H7 (cell line): ENCODE measurements around the gene CRLF3. TPM values are rescaled to one million over a fixed set of nuclear protein-coding genes. Genes with fewer than 3 reads are reported as not detected.
"Not testable (repeated sequence)": the region's sequence is repeated elsewhere in the genome, so short reads cannot be mapped to it uniquely, and the experiment has no call there.

Source experiments
- DNase-seq: peaks from one replicate; pipeline ENCODE4 v3.0.0; 2012
- H3K27me3 ChIP-seq: 2 replicates; pipeline ENCODE4 v1.6.0; 2011; ENCODE audit warnings: mild to moderate bottlenecking, low read length; ENCODE audit not compliant: control insufficient read depth, insufficient read depth
- H3K36me3 ChIP-seq: replicated peaks from 2 replicates; pipeline ENCODE4 v1.5.1; 2011; ENCODE audit warnings: low read length; ENCODE audit not compliant: control insufficient read depth, insufficient read depth
- H3K4me3 ChIP-seq: 2 replicates; pipeline ENCODE4 v1.5.1; 2011; ENCODE audit warnings: low read depth, mild to moderate bottlenecking, control low read depth, low read length, moderate library complexity; ENCODE audit not compliant: insufficient read depth
- total RNA-seq: library from RNA; depleted of rRNA; stranded (reverse); fragments of >200 nt; shearing (Covaris generic); gene quantifications from 2 replicates; pipeline ENCODE4 v1.2.3, GENCODE V29; 2014

CRLF3 gene
- total RNA-seq, 1 experiment from 2014 or later, result 18.4 TPM

DNA sequence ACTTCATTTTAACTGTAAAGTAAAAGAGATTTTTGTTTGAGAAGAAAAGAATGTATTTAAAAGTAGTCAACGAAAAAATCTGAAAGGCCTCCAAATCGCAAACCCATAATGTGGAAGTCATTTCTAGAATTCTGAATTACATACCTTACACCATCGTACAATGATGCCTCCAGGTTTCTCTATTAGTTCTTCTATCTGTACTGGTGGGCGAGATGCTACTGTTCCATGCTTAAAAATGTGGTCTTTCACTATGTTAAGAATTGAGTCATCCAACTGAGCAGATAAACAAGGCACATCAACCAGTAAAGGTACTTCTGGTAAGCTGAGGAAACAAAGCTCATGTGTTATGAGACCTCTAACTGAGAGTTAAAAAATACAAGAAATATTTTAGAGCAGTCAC, 28.5 kb downstream of the CRLF3 start:
- no peaks in the 10 kb centered on the region for H3K27me3 ChIP-seq
- H3K36me3 ChIP-seq, result peaks cover 8% of the 10 kb centered on the region
- DNase-seq, result no peak
- H3K4me3 ChIP-seq, result no peak overlapping the region

DNA sequence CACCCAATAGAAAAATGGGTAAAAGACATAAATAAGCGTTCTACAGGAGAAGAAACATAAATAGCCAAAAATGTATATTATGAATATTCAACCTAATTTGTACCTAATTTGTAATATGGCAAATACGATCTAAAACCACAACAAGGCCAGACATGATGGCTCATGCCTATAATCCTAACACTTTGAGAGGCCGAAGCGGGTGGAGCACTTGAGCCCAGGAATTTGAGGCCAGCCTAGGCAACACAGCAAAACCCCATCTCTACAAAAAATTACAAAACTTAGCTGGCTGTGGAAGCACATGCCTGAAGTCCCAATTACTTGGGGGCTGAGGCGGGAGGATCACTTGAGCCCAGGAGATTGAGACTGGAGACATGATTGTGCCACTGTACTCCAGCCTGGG, 30.1 kb downstream of the CRLF3 start:
- no peak for DNase-seq
- Histone ChIP-seq H3K27me3 (no peaks in the 10 kb centered on the region), H3K36me3 (peaks cover 5% of the 10 kb centered on the region), H3K4me3 (no peak overlapping the region)

DNA sequence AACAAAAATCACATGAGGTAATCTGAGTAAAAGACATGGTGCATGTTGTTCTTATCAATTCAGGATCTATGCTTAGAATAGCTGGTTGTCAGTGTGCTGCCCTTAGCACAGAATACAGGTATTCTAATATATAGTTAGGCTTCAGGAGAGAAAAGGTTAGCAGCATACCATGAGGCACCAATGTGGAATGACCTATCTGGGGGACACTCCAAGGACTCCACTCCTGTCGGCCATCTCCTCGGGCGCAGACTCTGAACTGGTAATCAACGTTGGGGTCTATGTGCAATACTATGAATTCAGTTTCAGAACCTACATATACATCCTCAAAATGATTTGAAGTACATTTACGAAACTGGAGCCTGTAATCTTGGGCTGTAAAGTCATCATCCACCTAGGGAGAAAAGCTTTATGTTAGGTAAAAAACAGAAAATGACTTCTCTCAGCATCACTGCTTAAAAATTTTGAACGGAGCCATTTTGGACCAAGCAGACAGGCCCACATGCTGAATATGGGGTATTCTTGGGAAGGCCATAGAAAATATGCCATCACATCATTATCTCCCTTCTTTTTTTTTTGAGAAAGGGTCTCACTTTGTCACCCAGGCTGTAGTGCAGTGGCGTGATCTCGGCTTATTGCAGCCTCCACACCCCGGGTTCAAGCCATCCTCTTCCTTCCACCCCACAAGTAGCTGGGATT, 31.1 kb downstream of the CRLF3 start:
- peaks cover 5% of the 10 kb centered on the region for H3K36me3 ChIP-seq

DNA sequence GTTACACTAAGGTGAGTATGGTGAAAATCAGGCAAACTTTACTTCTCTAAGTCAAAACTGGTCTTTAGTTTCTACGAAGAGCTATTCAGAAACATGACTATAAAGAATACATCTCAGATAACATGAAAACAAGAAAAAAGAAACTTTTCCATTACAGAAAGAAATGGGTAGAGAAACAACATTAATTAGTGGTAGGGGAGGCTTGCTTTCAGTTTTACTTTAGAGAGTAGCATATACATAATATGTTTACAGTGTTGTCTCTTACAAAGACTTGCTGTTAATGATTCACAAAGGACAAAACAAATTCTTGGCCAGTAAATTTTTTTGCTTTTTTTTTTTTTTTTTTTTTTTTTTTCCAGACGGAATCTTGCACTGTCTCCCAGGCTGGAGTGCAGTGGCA, 34.2 kb downstream of the CRLF3 start:
- no peaks in the 10 kb centered on the region for H3K27me3 ChIP-seq
- peaks cover 6% of the 10 kb centered on the region for H3K36me3 ChIP-seq
- no peak overlapping the region for H3K4me3 ChIP-seq
- DNase-seq, result no peak

More for the DNA sequence above, 31.1 kb downstream of the CRLF3 start:
- no peak for DNase-seq
- Histone ChIP-seq H3K27me3 (no peaks in the 10 kb centered on the region), H3K4me3 (no peak overlapping the region)

DNA sequence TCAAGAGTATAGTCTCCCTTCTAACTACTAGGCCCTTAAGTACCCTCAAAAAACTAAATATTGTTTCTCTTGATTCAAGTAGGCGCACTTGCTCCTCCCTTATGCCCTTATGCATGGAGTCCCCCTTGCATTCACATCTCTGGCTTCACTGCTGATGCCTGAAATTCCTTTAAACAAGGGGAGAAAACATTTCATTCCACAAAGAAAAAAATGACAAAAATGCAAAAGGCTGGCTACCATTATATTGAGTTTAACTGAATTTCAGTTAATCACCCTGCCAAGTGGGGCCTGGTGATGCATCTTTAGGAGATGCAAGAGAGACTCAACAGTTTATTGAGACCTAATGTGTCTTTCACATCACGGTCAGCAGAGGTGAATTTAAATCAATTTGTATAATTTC, 35.6 kb downstream of the CRLF3 start:
- DNase-seq, result no peak
- H3K36me3 ChIP-seq, result peaks cover 6% of the 10 kb centered on the region
- H3K4me3 ChIP-seq, result no peak overlapping the region
- no peaks in the 10 kb centered on the region for H3K27me3 ChIP-seq

DNA sequence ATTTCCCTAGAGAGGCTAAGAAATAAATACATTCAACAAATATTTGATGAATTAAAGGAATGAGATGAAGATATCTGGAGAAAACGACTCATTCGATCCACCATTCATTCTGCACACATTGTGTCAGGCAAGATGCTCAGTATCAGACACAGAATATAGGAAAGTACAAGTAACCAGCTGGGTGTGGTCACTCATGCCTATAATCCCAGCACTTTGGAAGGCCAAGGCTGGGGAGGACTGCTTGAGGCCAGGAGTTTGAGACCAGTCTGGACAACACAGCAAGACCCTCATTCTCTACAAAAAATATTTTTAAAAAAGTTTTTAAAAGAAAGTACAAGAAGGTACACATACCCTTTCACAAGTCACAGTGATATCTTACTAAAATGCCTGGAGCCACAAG, 42.3 kb downstream of the CRLF3 start:
- no peak for DNase-seq
- Histone ChIP-seq H3K4me3 (no peak overlapping the region), H3K27me3 (no peaks in the 10 kb centered on the region), H3K36me3 (peaks cover 2% of the 10 kb centered on the region)

DNA sequence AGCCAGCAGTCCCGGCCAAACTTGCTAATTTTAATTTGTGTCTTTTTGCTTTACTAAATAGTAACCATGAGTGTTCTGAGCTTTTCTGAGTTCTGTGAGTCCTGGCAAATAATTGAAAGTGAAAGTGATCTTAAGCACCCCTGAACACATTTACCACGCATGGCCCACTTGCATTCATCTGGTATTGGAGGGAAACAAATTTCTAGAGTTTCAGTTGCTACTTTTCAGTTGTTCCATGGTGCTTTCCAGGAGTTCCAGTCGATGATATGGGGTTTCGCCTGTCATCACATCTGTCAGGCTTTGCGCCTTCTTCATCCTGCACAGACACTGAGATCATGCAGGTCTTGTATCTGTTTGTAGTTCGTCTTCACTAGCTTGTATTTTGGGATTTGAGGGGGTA, 44.1 kb downstream of the CRLF3 start:
- no peak for DNase-seq
- Histone ChIP-seq H3K4me3 (no peak overlapping the region), H3K36me3 (peaks cover 1% of the 10 kb centered on the region), H3K27me3 (no peaks in the 10 kb centered on the region)

DNA sequence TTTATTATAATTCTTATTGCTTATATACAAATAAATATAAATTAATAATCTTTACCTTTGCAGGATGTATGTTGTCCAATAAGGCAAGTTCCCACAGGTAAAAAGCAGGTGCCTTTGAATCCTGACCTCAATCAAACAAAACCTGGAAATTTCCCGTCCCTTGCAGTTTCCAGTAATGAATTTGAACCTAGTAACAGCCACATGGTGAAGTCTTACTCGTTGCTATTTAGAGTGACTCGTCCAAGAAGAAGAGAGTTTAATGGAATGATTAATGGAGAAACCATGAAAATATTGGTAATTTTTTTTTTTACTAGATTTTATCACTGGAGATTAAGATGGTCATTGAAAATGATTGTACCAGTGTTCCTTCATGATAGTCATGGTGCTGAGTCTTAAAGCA, 55.7 kb downstream of the CRLF3 start:
- not testable (repeated sequence) for H3K27me3 ChIP-seq, H3K4me3 ChIP-seq, DNase-seq, H3K36me3 ChIP-seq

DNA sequence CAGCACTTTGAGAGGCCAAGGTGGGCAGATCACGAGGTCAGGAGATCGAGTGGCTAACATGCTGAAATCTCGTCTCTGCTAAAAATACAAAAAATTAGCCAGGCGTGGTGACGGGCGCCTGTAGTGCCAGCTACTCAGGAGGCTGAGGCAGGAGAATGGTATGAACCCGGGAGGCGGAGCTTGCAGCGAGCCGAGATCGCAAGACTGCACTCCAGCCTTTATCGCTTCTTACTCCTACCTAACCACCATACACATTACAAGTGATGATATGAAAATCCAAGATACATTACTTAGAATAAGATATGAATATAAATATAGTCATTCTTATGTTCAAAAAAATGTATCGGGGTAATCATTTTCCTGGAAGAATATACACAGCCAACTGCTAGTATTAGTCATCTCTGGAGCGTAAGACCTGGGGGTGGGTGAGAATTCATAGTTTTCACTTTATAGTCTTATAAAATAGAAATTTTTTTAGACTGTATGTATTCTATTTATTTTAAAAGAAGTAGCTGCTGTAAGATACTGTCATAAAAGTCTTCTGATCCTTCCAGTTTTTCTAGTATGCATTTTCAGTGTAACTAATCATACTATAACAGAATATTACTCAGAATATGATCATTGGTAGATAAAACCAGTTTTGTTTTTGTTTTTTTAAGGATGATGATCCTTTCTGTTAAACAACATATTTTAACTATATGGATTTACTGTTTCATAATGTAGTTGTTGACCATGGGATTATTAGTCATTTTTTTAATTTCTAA, 56.7 kb downstream of the CRLF3 start:
- DNase-seq, H3K36me3 ChIP-seq, H3K27me3 ChIP-seq, H3K4me3 ChIP-seq: not testable (repeated sequence)

DNA sequence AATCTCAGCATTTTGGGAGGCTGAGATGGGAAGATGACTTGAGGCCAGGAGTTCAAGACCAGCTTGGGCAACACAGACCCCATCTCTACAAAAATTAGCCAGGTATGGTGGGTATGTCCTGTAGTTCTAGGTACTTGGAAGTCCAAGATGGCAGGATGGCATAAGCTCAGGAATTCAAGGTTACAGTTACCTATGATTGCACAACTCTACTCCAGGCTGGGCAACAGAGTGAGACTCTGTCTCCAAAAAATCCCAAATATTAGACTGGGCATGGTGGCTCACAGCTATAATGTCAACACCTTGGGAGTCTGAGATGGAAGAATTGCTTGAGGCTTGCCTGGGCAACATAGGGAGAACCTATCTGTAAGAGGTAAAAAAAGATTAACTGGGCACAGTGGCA, 63.4 kb downstream of the CRLF3 start:
- Histone ChIP-seq H3K27me3 (no peaks in the 10 kb centered on the region), H3K36me3 (peaks cover 5% of the 10 kb centered on the region), H3K4me3 (no peak overlapping the region)
- DNase-seq, result no peak

DNA sequence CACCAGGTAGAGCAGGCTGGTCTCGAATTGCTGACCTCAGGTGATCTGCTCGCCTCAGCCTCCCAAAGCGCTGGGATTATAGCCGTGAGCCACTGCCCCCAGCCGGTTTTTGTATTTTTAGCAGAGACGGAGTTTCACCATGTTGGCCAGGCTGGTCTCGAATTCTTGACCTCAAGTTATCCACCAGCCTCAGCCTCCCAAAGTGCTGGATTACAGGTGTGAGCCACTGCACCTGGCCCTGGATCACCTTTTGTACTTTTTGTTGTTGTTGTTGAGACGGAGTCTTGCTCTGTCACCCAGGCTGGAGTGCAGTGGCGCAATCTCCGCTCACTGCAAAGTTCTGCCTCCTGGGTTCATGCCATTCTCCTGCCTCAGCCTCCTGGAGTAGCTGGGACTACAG, 71.2 kb downstream of the CRLF3 start:
- not testable (repeated sequence) for DNase-seq, H3K27me3 ChIP-seq, H3K36me3 ChIP-seq, H3K4me3 ChIP-seq

DNA sequence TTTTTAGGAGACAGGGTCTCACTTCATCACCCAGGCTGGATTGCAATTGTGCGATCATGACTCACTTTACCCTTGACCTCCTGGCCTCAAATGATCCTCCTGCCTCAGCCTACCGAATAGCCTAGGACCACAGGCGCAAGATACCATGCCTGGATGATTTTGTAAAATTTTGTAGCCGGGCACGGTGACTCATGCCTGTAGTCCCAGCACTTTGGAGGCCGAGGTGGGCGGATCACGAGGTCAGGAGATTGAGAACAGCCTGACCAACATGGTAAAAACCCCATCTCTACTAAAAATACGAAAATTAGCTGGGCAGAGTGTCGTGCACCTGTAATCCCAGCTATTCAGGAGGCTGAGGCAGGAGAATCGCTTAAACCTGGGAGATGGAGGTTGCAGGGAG, 73.5 kb downstream of the CRLF3 start:
- H3K27me3 ChIP-seq, H3K4me3 ChIP-seq, H3K36me3 ChIP-seq, DNase-seq: not testable (repeated sequence)

DNA sequence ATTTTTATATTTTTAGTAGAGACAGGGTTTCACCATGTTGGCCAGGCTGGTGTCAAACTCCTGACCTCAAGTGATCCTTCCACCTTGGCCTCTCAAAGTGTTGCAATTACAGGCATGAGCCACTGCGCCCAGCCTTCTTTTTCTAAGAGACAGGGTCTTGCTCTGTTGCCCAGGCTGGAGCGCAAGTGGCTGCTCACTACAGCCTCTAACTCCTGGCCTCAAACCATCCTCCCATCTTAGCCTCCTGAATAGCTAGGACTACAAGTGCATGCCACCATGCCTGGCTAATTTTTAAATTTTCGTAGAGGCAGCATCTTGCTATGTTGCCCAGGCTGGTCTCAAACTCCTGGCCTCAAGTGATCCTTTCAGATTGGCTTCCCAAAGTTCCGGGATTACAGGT, 76.9 kb downstream of the CRLF3 start:
- not testable (repeated sequence) for H3K4me3 ChIP-seq, DNase-seq, H3K36me3 ChIP-seq, H3K27me3 ChIP-seq

DNA sequence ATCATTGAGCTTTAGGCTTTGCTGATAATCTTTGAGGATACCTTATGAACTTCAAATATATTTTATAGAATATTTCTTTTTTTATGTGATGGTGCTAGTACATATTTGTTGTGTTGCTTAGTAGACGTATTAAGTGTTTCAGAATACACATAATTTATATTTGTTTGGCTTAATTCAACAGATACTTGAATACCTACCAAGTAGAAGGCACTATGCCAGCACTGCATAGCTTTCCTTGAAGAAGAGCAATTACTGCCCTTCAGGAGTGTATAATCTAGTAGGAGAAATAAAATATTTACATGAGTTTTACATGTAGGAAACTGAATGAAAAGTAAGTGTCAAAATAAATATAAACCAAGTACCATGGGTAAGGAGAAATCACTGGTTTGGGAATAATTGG, 81.8 kb downstream of the CRLF3 start:
- not testable (repeated sequence) for H3K4me3 ChIP-seq, H3K27me3 ChIP-seq, DNase-seq, H3K36me3 ChIP-seq

DNA sequence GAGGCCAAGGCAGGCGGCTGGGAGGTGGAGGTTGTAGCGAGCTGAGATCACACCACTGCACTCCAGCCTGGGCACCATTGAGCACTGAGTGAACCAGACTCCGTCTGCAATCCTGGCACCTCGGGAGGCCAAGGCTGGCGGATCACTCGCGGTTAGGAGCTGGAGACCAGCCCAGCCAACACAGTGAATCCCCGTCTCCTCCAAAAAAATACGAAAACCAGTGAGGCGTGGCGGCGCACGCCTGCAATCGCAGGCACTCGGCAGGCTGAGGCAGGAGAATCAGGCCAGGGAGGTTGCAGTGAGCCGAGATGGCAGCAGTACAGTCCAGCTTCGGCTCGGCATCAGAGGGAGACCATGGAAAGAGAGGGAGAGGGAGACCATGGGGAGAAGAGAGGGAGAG, 88.1 kb downstream of the CRLF3 start:
- H3K36me3 ChIP-seq, H3K4me3 ChIP-seq, H3K27me3 ChIP-seq, DNase-seq: not testable (repeated sequence)
